GM10266 (cell line): ENCODE data around the gene CDA.

Source experiments
- DNase-seq: peaks from one replicate; pipeline ENCODE4 v3.0.0; 2012; ENCODE audit errors: extremely low spot score
- TF ChIP-seq, protein P1 (sequence below): IDR thresholded peaks from 2 replicates; pipeline ENCODE4 v1.5.1; 2012; ENCODE audit warnings: mild to moderate bottlenecking, low read depth; ENCODE audit not compliant: control insufficient read depth, insufficient read depth; ENCODE audit errors: missing control alignments

CDA gene

DNA sequence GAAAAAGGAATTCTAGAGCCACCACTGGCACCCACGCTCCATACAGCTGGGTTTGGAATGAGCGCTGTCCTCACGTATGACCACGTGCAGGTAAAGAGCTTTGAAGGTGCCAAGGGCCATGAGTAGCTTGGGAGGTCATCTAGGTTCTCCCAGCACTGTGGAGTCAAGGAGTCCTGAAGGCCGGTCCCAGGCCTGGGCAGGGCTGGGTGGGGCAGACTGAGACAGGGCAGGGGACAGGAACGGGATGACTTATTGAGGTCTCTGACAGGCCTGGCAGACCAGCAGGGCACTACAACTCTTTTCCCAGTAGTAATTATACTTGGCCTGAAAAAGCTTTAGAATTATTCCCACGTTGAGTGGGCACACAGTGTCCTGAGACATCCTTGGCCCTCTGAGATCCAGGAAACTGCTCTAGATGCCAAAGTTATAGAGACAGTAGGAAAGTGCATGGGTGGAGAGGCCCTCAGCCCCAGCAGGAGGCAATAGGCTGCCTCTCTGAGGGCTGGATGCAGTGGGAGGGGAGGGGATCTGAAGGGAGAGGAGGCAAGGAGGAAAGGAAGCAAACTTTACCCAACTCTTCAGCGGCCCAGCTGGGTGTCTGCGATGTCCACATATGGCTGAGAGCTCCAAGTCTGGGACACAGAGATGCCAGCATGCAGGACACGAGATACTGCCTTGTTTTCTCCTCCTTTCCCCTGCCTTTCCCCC, 1.8 kb upstream of the CDA start:
- no peak for DNase-seq
- TF ChIP-seq, protein P1, sequence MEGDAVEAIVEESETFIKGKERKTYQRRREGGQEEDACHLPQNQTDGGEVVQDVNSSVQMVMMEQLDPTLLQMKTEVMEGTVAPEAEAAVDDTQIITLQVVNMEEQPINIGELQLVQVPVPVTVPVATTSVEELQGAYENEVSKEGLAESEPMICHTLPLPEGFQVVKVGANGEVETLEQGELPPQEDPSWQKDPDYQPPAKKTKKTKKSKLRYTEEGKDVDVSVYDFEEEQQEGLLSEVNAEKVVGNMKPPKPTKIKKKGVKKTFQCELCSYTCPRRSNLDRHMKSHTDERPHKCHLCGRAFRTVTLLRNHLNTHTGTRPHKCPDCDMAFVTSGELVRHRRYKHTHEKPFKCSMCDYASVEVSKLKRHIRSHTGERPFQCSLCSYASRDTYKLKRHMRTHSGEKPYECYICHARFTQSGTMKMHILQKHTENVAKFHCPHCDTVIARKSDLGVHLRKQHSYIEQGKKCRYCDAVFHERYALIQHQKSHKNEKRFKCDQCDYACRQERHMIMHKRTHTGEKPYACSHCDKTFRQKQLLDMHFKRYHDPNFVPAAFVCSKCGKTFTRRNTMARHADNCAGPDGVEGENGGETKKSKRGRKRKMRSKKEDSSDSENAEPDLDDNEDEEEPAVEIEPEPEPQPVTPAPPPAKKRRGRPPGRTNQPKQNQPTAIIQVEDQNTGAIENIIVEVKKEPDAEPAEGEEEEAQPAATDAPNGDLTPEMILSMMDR: no peak

DNA sequence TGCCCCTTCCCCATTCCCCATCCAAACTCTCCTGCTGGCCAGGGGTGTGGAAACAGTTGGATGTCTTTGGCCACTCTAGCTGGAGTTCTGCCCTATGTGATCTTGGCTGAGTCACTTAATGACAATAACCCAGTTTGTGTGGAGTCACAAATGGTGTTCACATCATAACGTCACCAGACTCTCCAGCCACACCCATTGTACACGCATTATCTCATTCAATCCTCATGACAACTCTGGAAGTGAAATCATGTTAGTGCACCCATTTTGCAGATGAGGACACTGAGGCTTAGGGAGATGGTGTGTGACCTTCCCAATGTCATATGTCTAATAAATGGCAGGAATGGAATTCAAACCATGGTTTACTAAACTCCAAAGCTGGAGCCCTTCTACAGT, 1.2 kb upstream of the CDA start:
- DNase-seq: no peak

DNA sequence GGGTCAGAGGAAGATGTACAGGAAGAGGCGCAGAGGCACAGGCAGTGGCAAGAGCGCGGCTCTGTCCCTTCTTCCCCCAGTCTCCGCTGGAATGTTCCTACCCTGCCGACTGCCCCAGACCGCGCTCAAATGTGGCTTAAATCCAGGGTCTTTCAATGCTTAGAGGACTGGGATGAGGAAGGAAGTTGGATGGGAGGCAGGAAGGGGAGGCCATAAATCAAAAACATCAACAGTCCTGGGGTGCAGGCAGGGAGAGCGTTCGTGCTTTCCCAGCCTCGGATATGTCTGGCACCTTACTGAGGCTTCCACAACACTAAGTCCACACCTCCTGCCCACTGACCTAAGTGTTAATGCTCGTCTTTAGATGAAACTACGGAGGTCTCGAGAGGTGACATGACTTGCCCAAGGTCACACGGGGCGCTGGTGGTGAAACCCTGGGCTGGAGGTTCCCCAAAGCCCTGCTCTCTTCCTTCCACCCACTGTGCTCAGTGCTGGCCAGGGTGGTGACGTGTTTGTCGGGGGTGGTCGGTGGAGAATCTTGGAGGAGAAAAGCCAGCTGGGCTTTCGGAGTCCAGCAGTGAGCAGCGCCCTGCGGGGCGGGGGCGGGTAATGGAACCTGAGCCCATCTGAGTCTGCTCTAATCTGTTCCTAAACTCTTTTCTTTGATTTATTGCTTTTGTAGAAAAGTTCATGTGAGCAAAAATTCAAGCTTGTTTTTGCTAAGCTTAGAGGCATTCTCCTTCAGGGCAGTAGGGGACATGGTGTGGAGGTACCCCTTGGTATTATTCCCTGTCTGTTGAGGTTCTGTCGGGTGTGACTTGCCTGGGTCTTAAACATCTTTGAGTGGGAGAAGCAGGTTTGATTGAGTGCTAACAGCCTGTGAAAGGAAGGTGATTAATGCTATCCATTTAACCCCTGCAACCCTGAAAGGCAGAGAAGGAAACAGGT, 708 bp downstream of the CDA start:
- DNase-seq: no peak
- TF ChIP-seq, protein P1: no peak

More for the DNA sequence above, 1.2 kb upstream of the CDA start:
- TF ChIP-seq, protein P1: no peak

DNA sequence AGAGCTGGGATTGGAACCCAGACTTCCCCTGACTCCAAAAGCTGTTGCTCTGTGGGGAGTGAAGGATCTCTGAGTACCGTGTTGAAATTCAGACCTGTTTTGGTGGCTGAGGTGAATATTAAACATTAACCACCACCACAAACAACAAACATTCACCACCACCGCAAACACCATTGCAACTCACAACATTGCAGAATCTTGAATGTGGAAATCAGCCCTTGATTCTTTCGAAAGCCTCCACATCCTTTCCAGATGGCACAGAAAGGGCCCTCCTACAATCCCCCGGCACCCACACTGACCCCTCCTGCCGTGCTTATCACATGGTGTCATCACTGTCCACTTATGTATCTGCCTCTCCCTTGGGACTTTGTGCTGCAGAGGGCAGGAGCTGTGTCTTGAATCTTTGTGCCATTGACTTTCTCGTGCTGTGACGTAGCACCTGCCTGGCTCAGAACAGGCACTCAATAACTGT, 1.4 kb downstream of the CDA start:
- no peak for DNase-seq
- TF ChIP-seq, protein P1: no peak

DNA sequence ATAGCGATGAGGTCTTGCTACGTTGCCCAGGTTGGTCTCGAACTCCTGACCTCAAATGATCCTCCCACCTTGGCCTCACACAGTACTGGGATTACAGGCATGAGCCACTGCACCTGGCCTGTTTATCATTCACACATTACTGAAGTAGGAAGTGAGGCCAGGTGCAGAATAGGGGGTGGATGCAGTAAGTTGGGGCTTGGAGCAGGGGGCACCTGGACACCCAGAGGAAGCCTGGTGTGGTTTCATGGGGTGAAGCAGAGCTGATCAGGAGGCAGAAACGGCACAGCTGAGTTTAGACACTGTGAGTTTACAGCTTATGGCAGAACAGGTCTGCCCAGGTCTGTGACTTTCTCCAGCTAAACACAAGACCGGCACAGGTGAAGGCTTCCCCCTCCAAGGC, 4.9 kb downstream of the CDA start:
- TF ChIP-seq, protein P1: no peak
- no peak for DNase-seq

DNA sequence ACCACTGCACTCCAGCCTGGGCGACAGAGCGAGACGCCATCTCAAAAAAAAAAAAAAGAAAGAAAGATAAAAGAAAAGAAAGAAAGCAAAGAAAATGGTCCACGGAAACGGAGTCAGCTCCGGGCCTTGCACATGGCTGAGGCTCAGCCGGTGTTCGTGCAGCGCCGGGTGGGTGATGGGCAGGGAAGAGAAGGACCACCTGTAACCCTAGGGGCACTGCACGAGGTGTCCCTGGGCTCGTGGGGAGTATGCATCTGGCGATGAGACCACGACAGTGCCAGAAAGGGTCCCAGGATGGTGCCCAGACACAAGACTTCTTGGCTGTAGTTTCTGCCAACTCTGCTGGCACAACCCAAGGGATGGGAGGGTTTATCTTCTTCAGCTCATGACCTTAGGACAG, 5.8 kb downstream of the CDA start:
- no peak for DNase-seq
- TF ChIP-seq, protein P1: no peak

DNA sequence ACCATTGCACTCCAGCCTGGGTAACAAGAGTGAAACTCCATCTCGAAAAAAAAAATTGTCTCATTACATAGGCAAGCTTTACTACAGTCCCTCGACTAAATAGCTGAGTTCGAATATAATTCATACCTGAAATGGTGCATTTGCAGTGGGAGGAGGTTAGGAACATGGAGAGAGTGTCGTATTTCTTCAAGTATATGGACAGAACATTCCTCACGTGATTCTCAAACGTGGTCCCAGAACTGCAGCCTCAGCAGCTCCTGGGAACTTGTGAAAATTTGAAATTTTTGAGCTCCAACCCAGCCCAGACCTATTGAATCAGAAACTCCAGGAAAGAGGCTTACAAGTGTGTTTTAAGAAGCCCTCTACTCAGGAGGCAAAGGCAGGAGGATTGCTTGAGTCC, 7.2 kb downstream of the CDA start:
- TF ChIP-seq, protein P1: no peak
- DNase-seq: no peak
